A673 (cell line): ENCODE results near the gene TMEM192.

Source experiments
- EZH2 ChIP-seq: fragments of 200-600 bp; sonication (generic); IDR thresholded peaks from 2 replicates; pipeline ENCODE4 v1.6.1; 2017; ENCODE audit warnings: borderline replicate concordance, low read depth, mild to moderate bottlenecking, mixed read lengths, antibody characterized with exemption, low read length; ENCODE audit not compliant: poor library complexity, severe bottlenecking
- TF ChIP-seq, protein P1 (sequence below): fragments of 300-800, 200-600 bp; sonication (generic); conservative IDR thresholded peaks from 2 replicates; pipeline ENCODE4 v1.5.1; 2017; ENCODE audit warnings: low read depth, mild to moderate bottlenecking, antibody characterized with exemption, low read length, moderate library complexity, mixed read lengths

DNA sequence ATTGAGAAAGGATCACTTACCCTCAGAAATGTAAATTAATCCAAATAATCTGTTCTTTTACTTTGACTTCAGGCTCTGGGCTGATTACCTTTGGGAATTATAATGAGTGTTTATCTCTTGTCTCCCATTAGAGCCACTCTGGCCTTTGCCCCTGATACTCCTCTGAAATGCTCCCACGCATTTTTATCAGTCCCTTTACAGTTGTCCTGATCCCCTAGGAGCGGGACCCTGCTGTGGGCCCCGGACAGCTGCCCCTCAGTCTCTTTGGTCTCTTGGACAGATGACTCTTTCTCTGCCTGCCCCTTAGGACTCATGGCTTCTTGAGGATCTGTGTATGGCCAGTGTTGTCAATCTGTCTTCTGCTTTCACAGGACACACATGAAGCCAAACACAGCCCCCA, 60.0 kb downstream of the TMEM192 start:
- TF ChIP-seq, protein P1, sequence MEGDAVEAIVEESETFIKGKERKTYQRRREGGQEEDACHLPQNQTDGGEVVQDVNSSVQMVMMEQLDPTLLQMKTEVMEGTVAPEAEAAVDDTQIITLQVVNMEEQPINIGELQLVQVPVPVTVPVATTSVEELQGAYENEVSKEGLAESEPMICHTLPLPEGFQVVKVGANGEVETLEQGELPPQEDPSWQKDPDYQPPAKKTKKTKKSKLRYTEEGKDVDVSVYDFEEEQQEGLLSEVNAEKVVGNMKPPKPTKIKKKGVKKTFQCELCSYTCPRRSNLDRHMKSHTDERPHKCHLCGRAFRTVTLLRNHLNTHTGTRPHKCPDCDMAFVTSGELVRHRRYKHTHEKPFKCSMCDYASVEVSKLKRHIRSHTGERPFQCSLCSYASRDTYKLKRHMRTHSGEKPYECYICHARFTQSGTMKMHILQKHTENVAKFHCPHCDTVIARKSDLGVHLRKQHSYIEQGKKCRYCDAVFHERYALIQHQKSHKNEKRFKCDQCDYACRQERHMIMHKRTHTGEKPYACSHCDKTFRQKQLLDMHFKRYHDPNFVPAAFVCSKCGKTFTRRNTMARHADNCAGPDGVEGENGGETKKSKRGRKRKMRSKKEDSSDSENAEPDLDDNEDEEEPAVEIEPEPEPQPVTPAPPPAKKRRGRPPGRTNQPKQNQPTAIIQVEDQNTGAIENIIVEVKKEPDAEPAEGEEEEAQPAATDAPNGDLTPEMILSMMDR = no peak
- no peak for TF ChIP-seq EZH2
